GM23338 (cell line): ENCODE results near the gene XDH. TPM values are rescaled to one million over a fixed set of nuclear protein-coding genes. Genes with fewer than 3 reads are reported as not detected.

Experiments
- ATAC-seq: fragments of 200-7000 bp; cut with Tn5 transposase; 3 replicates; pipeline ENCODE4 v1.9.1; 2020
- DNase-seq: peaks from one replicate; pipeline ENCODE4 v3.0.0-alpha.2; 2015; ENCODE audit warnings: low spot score
- H2AFZ ChIP-seq: fragments of 200-600 bp; sonication (generic); 2 replicates; pipeline ENCODE4 v1.8.0; 2016; ENCODE audit warnings: antibody characterized with exemption, mild to moderate bottlenecking, moderate library complexity
- H3F3A ChIP-seq: fragments of 200-600 bp; sonication (generic); replicated peaks from 2 replicates; pipeline ENCODE4 v1.8.0; 2017; ENCODE audit warnings: antibody characterized with exemption, mixed run types, low read depth
- H3K27ac ChIP-seq: fragments of 200-600 bp; sonication (generic); 2 replicates; pipeline ENCODE4 v1.6.1; 2016; ENCODE audit warnings: low read depth
- H3K27me3 ChIP-seq: fragments of 200-600 bp; sonication (generic); 2 replicates; pipeline ENCODE4 v1.8.0; 2016; ENCODE audit warnings: mild to moderate bottlenecking, mixed run types, moderate library complexity; ENCODE audit not compliant: insufficient read depth
- H3K36me3 ChIP-seq: fragments of 200-600 bp; sonication (generic); 2 replicates; pipeline ENCODE4 v1.8.0; 2016; ENCODE audit warnings: mild to moderate bottlenecking; ENCODE audit not compliant: insufficient read depth
- H3K4me1 ChIP-seq: fragments of 200-600 bp; sonication (generic); 2 replicates; pipeline ENCODE4 v1.8.0; 2016; ENCODE audit warnings: mild to moderate bottlenecking, moderate library complexity; ENCODE audit not compliant: insufficient read depth
- H3K4me2 ChIP-seq: fragments of 200-600 bp; sonication (generic); 2 replicates; pipeline ENCODE4 v1.7.1; 2017; ENCODE audit warnings: mixed run types
- H3K4me3 ChIP-seq: fragments of 200-600 bp; sonication (generic); 2 replicates; pipeline ENCODE4 v1.6.1; 2016; ENCODE audit warnings: mixed run types
- H3K79me2 ChIP-seq: fragments of 200-600 bp; sonication (generic); replicated peaks from 2 replicates; pipeline ENCODE4 v1.8.0; 2017; ENCODE audit warnings: mild to moderate bottlenecking; ENCODE audit not compliant: insufficient read depth
- H3K9me2 ChIP-seq: fragments of 200-600 bp; sonication (generic); 2 replicates; pipeline ENCODE4 v1.8.0; 2017; ENCODE audit not compliant: insufficient read depth
- H4K20me1 ChIP-seq: fragments of 200-600 bp; sonication (generic); replicated peaks from 2 replicates; pipeline ENCODE4 v1.8.0; 2017; ENCODE audit warnings: mild to moderate bottlenecking; ENCODE audit not compliant: insufficient read depth
- H3K27ac Mint-ChIP-seq: 2 replicates; pipeline ENCODE4 v1.8.0; 2020; ENCODE audit warnings: inconsistent platforms, mild to moderate bottlenecking, moderate library complexity, mixed read lengths
- H3K27me3 Mint-ChIP-seq: 3 replicates; pipeline ENCODE4 v1.8.0; 2022; ENCODE audit warnings: low read depth, mild to moderate bottlenecking, moderate library complexity, mixed read lengths, inconsistent platforms; ENCODE audit not compliant: insufficient read depth, poor library complexity
- H3K36me3 Mint-ChIP-seq: 3 replicates; pipeline ENCODE4 v1.8.0; 2021; ENCODE audit warnings: low read depth, mild to moderate bottlenecking, inconsistent platforms, moderate library complexity, mixed read lengths
- H3K4me1 Mint-ChIP-seq: 3 replicates; pipeline ENCODE4 v1.8.0; 2020; ENCODE audit warnings: mild to moderate bottlenecking, inconsistent platforms, mixed read lengths
- H3K4me3 Mint-ChIP-seq: 3 replicates; pipeline ENCODE4 v1.8.0; 2021; ENCODE audit warnings: moderate library complexity, mild to moderate bottlenecking, inconsistent platforms, mixed read lengths
- H3K9me3 Mint-ChIP-seq: 3 replicates; pipeline ENCODE4 v1.8.0; 2020; ENCODE audit warnings: moderate library complexity, mild to moderate bottlenecking, inconsistent platforms, mixed read lengths
- CREB1 ChIP-seq: fragments of 250-450 bp; sonication (Bioruptor Pico); IDR thresholded peaks from 2 replicates; pipeline ENCODE4 v1.5.0; 2020; ENCODE audit warnings: low read depth, mild to moderate bottlenecking, moderate library complexity
- STAT1 ChIP-seq: IDR thresholded peaks from one replicate; pipeline ENCODE4 v1.6.1; 2016; ENCODE audit warnings: antibody characterized with exemption; ENCODE audit not compliant: unreplicated experiment
- ZNF114 ChIP-seq: fragments of 250-450 bp; sonication (Bioruptor Pico); IDR thresholded peaks from 2 replicates; pipeline ENCODE4 v1.5.0; 2020; ENCODE audit warnings: mild to moderate bottlenecking, moderate library complexity
- ZNF331 ChIP-seq: fragments of 250-450 bp; sonication (Bioruptor Pico); IDR thresholded peaks from 2 replicates; pipeline ENCODE4 v1.5.0; 2020; ENCODE audit warnings: low read depth, mild to moderate bottlenecking, moderate library complexity
- polyA plus RNA-seq: library from polyadenylated mRNA; unstranded; fragments of >200 nt; fragmentation: Nextera tagmentation; extraction: Ambion mirVana; gene quantifications from 2 replicates; pipeline ENCODE4 v1.2.1, GENCODE V29; 2016
- total RNA-seq: library from RNA; depleted of rRNA; stranded (reverse); fragments of >200 nt; shearing (Covaris generic); gene quantifications from 2 replicates; pipeline ENCODE4 v1.2.3, GENCODE V29; 2014
- TF ChIP-seq, protein P1 (sequence below): IDR thresholded peaks from one replicate; pipeline ENCODE4 v1.6.1; 2018; ENCODE audit warnings: antibody characterized with exemption; ENCODE audit not compliant: unreplicated experiment
- TF ChIP-seq, protein P2 (sequence below): IDR thresholded peaks from 2 replicates; pipeline ENCODE4 v1.6.1; 2016; ENCODE audit warnings: antibody characterized with exemption
- TF ChIP-seq, protein P3 (sequence below): fragments of 250-450 bp; sonication (Bioruptor Pico); IDR thresholded peaks from 2 replicates; pipeline ENCODE4 v1.5.0; 2020; ENCODE audit warnings: mild to moderate bottlenecking, moderate library complexity
- TF ChIP-seq, protein P4 (sequence below), 2 experiments: fragments of 200-600 bp in 1 of 2; sonication (generic) in 1 of 2; conservative IDR thresholded peaks; 2 replicates each; pipeline versions ENCODE4 v1.5.1 to v1.6.1; 2016 to 2017; ENCODE audit warnings: antibody characterized with exemption in 2 of 2, low read depth in 2 of 2, mild to moderate bottlenecking in 2 of 2, moderate library complexity in 1 of 2

Gene XDH
- total and polyA plus RNA-seq, 2 experiments from 2014 or later, result 0.55 to 0.87 TPM

DNA sequence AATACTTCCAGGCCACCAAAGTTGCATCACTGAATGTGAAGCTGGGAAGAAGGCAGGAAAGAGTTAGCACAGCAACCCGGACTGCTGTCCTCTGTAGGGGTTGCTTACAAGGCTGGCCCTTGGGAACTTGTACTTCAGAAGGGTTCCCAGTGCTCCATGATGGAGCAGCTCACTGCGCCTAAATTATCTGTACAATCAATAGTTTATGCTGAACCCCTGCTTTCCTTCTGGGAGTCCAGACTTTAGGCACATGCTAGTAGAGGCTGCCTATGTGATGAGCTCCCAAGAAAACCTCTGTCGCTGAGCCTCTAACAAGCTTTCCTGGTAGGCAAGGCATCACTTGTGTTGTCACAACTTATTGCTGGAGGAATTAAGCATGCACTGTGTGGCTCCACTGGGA, 34.3 kb downstream of the XDH start (continued):
- TF ChIP-seq ZNF331 (CRISPR knock-in tag), result no peak
- TF ChIP-seq, protein P1, sequence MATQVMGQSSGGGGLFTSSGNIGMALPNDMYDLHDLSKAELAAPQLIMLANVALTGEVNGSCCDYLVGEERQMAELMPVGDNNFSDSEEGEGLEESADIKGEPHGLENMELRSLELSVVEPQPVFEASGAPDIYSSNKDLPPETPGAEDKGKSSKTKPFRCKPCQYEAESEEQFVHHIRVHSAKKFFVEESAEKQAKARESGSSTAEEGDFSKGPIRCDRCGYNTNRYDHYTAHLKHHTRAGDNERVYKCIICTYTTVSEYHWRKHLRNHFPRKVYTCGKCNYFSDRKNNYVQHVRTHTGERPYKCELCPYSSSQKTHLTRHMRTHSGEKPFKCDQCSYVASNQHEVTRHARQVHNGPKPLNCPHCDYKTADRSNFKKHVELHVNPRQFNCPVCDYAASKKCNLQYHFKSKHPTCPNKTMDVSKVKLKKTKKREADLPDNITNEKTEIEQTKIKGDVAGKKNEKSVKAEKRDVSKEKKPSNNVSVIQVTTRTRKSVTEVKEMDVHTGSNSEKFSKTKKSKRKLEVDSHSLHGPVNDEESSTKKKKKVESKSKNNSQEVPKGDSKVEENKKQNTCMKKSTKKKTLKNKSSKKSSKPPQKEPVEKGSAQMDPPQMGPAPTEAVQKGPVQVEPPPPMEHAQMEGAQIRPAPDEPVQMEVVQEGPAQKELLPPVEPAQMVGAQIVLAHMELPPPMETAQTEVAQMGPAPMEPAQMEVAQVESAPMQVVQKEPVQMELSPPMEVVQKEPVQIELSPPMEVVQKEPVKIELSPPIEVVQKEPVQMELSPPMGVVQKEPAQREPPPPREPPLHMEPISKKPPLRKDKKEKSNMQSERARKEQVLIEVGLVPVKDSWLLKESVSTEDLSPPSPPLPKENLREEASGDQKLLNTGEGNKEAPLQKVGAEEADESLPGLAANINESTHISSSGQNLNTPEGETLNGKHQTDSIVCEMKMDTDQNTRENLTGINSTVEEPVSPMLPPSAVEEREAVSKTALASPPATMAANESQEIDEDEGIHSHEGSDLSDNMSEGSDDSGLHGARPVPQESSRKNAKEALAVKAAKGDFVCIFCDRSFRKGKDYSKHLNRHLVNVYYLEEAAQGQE, result no peak
- TF ChIP-seq, protein P2, sequence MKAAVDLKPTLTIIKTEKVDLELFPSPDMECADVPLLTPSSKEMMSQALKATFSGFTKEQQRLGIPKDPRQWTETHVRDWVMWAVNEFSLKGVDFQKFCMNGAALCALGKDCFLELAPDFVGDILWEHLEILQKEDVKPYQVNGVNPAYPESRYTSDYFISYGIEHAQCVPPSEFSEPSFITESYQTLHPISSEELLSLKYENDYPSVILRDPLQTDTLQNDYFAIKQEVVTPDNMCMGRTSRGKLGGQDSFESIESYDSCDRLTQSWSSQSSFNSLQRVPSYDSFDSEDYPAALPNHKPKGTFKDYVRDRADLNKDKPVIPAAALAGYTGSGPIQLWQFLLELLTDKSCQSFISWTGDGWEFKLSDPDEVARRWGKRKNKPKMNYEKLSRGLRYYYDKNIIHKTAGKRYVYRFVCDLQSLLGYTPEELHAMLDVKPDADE, result no peak

DNA sequence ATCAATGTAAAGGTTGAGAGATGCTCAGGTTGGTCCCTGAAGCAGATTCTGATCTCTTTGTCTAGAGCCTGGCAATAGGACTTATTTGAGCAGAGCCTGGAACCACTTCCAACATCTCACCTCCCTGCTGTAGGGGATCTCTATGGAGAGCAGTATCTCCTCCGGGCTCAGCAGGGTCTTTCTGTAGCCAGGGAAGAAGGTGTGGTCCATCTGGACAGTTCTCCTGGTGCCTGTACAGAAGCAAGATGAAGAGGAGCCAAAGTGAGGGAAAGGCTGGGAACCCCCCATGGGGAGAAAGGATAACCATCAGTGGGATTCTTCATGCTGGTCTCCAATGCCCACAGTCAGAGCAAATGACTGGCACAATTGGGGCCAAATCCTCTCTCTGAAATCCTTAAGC, 34.8 kb downstream of the XDH start:
- no peaks in the 10 kb centered on the region for H3K9me2 ChIP-seq
- H3K27ac ChIP-seq, result no peak overlapping the region
- Mint-ChIP-seq H3K27ac (no peak overlapping the region), H3K36me3 (no peaks in the 10 kb centered on the region), H3K4me3 (no peak overlapping the region), H3K4me1 (peaks cover 30% of the 10 kb centered on the region), H3K27me3 (peaks cover 3% of the 10 kb centered on the region), H3K9me3 (no peaks in the 10 kb centered on the region)
- no peak overlapping the region for H3K4me3 ChIP-seq
- H3K36me3 ChIP-seq, result no peaks in the 10 kb centered on the region
- H4K20me1 ChIP-seq, result no peaks in the 10 kb centered on the region
- ATAC-seq (no peak), DNase-seq (no peak)
- H2AFZ ChIP-seq, result no peak overlapping the region
- peaks cover 26% of the 10 kb centered on the region; the same call in 1 of the 2 replicates for H3K4me1 ChIP-seq
- H3F3A ChIP-seq, result no peaks in the 10 kb centered on the region
- no peaks in the 10 kb centered on the region for H3K27me3 ChIP-seq
- no peaks in the 10 kb centered on the region for H3K79me2 ChIP-seq
- no peak overlapping the region for H3K4me2 ChIP-seq
- TF ChIP-seq STAT1, result no peak
- TF ChIP-seq, protein P1, result no peak
- TF ChIP-seq, protein P3, sequence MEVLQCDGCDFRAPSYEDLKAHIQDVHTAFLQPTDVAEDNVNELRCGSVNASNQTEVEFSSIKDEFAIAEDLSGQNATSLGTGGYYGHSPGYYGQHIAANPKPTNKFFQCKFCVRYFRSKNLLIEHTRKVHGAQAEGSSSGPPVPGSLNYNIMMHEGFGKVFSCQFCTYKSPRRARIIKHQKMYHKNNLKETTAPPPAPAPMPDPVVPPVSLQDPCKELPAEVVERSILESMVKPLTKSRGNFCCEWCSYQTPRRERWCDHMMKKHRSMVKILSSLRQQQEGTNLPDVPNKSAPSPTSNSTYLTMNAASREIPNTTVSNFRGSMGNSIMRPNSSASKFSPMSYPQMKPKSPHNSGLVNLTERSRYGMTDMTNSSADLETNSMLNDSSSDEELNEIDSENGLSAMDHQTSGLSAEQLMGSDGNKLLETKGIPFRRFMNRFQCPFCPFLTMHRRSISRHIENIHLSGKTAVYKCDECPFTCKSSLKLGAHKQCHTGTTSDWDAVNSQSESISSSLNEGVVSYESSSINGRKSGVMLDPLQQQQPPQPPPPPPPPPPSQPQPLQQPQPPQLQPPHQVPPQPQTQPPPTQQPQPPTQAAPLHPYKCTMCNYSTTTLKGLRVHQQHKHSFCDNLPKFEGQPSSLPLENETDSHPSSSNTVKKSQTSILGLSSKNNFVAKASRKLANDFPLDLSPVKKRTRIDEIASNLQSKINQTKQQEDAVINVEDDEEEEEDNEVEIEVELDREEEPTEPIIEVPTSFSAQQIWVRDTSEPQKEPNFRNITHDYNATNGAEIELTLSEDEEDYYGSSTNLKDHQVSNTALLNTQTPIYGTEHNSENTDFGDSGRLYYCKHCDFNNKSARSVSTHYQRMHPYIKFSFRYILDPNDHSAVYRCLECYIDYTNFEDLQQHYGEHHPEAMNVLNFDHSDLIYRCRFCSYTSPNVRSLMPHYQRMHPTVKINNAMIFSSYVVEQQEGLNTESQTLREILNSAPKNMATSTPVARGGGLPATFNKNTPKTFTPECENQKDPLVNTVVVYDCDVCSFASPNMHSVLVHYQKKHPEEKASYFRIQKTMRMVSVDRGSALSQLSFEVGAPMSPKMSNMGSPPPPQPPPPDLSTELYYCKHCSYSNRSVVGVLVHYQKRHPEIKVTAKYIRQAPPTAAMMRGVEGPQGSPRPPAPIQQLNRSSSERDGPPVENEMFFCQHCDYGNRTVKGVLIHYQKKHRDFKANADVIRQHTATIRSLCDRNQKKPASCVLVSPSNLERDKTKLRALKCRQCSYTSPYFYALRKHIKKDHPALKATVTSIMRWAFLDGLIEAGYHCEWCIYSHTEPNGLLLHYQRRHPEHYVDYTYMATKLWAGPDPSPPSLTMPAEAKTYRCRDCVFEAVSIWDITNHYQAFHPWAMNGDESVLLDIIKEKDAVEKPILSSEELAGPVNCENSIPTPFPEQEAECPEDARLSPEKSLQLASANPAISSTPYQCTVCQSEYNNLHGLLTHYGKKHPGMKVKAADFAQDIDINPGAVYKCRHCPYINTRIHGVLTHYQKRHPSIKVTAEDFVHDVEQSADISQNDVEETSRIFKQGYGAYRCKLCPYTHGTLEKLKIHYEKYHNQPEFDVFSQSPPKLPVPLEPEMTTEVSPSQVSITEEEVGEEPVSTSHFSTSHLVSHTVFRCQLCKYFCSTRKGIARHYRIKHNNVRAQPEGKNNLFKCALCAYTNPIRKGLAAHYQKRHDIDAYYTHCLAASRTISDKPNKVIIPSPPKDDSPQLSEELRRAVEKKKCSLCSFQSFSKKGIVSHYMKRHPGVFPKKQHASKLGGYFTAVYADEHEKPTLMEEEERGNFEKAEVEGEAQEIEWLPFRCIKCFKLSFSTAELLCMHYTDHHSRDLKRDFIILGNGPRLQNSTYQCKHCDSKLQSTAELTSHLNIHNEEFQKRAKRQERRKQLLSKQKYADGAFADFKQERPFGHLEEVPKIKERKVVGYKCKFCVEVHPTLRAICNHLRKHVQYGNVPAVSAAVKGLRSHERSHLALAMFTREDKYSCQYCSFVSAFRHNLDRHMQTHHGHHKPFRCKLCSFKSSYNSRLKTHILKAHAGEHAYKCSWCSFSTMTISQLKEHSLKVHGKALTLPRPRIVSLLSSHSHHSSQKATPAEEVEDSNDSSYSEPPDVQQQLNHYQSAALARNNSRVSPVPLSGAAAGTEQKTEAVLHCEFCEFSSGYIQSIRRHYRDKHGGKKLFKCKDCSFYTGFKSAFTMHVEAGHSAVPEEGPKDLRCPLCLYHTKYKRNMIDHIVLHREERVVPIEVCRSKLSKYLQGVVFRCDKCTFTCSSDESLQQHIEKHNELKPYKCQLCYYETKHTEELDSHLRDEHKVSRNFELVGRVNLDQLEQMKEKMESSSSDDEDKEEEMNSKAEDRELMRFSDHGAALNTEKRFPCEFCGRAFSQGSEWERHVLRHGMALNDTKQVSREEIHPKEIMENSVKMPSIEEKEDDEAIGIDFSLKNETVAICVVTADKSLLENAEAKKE, result no peak
- no peak for TF ChIP-seq ZNF331 (CRISPR knock-in tag)
- TF ChIP-seq, protein P4, sequence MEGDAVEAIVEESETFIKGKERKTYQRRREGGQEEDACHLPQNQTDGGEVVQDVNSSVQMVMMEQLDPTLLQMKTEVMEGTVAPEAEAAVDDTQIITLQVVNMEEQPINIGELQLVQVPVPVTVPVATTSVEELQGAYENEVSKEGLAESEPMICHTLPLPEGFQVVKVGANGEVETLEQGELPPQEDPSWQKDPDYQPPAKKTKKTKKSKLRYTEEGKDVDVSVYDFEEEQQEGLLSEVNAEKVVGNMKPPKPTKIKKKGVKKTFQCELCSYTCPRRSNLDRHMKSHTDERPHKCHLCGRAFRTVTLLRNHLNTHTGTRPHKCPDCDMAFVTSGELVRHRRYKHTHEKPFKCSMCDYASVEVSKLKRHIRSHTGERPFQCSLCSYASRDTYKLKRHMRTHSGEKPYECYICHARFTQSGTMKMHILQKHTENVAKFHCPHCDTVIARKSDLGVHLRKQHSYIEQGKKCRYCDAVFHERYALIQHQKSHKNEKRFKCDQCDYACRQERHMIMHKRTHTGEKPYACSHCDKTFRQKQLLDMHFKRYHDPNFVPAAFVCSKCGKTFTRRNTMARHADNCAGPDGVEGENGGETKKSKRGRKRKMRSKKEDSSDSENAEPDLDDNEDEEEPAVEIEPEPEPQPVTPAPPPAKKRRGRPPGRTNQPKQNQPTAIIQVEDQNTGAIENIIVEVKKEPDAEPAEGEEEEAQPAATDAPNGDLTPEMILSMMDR (conservative IDR thresholded peaks at IDR 0.05; ENCODE audit: low read depth in 2 of 2), result no peak
- TF ChIP-seq ZNF114, result no peak
- TF ChIP-seq CREB1, result no peak
